NCI-H526 (cell line): ENCODE results near the gene PLXNA4.
A peak's percentile ranks its signal among the peaks of the same experiment; 100 is the strongest.

Experiments used
- DNase-seq, 2 experiments: peaks; one replicate each; lab custom pipeline; 2025; lab: John Stamatoyannopoulos, UW

Gene PLXNA4

GRCh38 chr7:132270517-132270916 lies 305.8 kb downstream of the PLXNA4 start:
- DNase-seq = no peak

- DNase-seq = no peak
Observed at GRCh38 chr7:132269718-132270117, 306.6 kb downstream of the PLXNA4 start.

GRCh38 chr7:132263151-132263550 lies 313.1 kb downstream of the PLXNA4 start:
- no peak for DNase-seq

- no peak for DNase-seq
Observed at GRCh38 chr7:132262160-132262470, 314.2 kb downstream of the PLXNA4 start.

- no peak for DNase-seq
Observed at GRCh38 chr7:132261327-132262159, 314.7 kb downstream of the PLXNA4 start.

- no peak for DNase-seq
Observed at GRCh38 chr7:132258231-132258630, 318.0 kb downstream of the PLXNA4 start.

- DNase-seq = no peak
Observed at GRCh38 chr7:132257253-132257652, 319.0 kb downstream of the PLXNA4 start.

GRCh38 chr7:132256721-132257212 lies 319.5 kb downstream of the PLXNA4 start:
- no peak for DNase-seq

GRCh38 chr7:132255898-132256297 lies 320.4 kb downstream of the PLXNA4 start:
- no peak for DNase-seq

- DNase-seq = no peak
Observed at GRCh38 chr7:132255115-132255797, 321.0 kb downstream of the PLXNA4 start.

GRCh38 chr7:132254455-132254854 lies 321.8 kb downstream of the PLXNA4 start:
- DNase-seq = no peak

- DNase-seq = no peak
Observed at GRCh38 chr7:132252793-132253100, 323.5 kb downstream of the PLXNA4 start.

GRCh38 chr7:132251327-132251659 lies 325.0 kb downstream of the PLXNA4 start:
- peak; percentile 62 to 79 for DNase-seq

GRCh38 chr7:132250480-132251326 lies 325.6 kb downstream of the PLXNA4 start:
- no peak for DNase-seq

- peak in 1 of 2 experiments; percentile 35 for DNase-seq
Observed at GRCh38 chr7:132249256-132249971, 326.9 kb downstream of the PLXNA4 start.

GRCh38 chr7:132248841-132249240 lies 327.4 kb downstream of the PLXNA4 start:
- DNase-seq = no peak

GRCh38 chr7:132247995-132248618 lies 328.2 kb downstream of the PLXNA4 start:
- DNase-seq = no peak

GRCh38 chr7:132246591-132246990 lies 329.7 kb downstream of the PLXNA4 start:
- no peak for DNase-seq

- DNase-seq = no peak
Observed at GRCh38 chr7:132245539-132245938, 330.7 kb downstream of the PLXNA4 start.

GRCh38 chr7:132244903-132245480 lies 331.3 kb downstream of the PLXNA4 start:
- no peak for DNase-seq

- DNase-seq = no peak
Observed at GRCh38 chr7:132243463-132243862, 332.8 kb downstream of the PLXNA4 start.
